HG02973 (cell line): ENCODE measurements around the gene MS4A14.
"Not testable (repeated sequence)": the region's sequence is repeated elsewhere in the genome, so short reads cannot be mapped to it uniquely, and the experiment has no call there.

Source experiments
- ATAC-seq: cut with Tn5 transposase; IDR thresholded peaks from one replicate; pipeline ENCODE4 v1.9.1; 2021; ENCODE audit warnings: moderate library complexity; ENCODE audit not compliant: unreplicated experiment

Gene MS4A14

DNA sequence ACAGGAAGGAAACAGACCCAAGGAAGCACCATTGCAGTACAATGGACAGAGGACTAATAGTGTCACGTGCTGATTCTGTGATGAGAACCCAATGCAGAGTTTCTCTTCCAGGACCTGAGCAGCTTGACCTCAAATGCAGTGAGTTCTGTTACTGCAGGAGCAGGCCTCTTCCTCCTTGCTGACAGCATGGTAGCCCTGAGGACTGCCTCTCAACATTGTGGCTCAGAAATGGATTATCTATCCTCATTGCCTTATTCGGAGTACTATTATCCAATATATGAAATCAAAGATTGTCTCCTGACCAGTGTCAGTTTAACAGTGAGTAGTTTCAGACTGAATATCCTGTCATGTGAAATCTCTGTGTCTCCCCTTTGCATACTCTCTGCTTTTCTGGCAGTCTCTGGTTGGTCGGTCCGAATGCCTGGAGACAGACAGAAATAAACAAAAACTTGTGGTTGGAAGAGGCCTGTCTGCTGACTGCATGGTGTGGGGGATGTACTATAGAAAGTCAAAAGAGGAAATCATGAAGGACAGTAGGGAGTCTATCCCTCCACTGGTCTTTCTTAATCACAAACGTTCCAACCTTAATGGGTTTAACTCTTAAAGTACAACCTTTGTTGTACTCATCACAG, 6.9 kb upstream of the MS4A14 start:
- peak; percentile 98 for ATAC-seq

DNA sequence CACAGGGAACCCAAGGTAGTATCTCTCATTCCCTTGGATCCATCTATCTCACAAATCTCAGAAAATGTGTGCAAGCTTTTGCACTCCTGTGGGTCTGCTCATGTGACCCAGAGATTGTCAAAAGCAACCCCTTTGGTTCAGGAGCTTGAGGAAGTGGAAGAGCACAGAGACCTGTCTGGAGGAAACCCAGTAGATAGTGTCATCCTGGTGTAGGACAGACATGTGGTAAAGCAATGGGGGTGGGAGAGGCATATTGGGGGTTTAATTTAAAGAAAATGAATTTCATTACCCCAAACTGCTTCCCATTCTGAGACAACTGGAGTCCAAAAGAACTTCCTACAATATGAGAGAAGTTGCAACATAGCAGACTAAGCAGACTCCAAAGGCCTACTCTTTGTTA, 5.8 kb upstream of the MS4A14 start:
- no peak for ATAC-seq

DNA sequence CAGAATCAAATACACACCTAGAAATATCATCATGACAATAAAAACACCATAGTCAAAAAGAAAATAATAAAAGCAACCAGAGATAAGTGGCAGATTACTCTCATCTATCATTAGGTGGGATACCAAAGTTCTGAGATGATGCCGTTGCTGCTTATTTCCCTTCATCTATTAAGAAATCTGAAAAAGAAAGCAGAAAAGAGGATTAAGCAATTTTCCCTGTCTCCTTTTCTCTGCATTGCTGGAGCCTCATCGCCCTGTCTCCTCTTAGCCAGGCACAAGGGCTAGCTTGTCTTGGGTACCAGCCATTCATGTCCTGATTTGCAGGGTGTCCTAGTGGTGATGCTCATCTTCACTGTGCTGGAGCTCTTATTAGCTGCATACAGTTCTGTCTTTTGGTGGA, 3.9 kb upstream of the MS4A14 start:
- ATAC-seq = no peak

DNA sequence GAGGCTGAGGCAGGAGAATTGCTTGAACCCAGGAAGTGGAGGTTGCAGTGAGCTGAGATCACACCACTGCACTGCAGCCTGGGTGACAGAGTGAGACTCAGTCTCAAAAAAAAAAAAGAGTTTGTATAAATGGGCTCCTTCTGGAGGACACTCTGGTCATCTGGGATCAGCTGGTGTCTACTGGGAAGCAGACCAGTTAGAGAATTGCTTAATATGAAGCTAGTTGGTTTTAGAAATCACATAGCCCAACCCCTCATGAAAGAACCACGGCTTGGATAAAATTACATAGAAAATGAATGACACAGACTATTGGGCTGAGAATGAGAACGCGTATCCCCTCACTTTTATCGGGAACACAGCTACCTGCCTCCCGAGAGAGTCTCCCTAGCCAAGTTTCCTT, 3.2 kb upstream of the MS4A14 start:
- no peak for ATAC-seq

DNA sequence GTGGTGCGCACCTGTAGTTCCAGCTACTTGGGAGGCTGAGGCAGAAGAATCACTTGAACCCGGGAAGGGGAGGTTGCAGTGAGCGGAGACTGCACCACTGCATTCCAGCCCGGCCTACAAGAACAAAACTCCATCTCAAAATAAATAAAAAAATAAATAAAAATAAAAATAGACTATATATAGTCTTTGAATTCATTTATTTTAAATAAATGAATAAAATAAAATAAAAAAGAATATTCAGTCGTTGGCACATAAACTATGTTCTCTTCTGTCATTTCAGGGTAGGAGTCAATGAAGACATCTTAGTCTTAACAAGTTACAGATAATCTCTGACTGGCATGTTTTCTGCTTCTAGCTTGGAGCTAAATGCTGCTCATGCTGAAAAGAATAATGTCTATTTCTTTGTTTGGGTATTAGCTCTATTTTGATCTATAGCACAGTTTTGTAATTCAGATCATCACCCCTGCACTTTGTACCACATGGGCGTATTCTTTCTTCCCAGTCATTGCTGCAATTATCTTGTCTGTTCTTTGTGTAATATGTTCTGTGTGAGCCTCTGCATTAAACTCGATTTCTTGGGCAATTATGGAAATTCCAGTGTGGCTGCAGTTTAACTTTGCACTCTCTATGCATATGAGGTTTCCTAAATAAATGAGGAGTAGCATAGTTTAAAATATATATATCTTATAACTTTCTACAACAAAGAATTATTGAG, 1.4 kb upstream of the MS4A14 start:
- no peak for ATAC-seq

DNA sequence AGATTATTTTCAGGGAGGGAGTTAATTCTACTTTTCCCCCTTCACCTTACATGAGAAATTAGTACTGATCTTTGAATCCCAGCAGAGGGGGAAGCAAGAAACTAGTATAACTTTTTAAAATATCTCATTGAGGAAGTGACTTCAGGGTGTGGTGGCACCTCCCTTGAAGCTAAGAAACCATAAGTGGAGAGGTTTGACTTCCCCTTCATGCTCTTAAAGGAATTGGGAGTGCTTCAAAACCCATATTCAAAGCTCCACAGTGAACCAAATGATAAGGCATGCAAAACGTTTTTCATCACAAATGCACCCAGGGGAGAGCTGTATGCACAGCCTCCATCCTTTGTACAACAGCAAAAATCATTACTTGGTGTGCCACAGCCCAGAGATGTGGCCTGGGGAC, 540 bp downstream of the MS4A14 start:
- no peak for ATAC-seq

DNA sequence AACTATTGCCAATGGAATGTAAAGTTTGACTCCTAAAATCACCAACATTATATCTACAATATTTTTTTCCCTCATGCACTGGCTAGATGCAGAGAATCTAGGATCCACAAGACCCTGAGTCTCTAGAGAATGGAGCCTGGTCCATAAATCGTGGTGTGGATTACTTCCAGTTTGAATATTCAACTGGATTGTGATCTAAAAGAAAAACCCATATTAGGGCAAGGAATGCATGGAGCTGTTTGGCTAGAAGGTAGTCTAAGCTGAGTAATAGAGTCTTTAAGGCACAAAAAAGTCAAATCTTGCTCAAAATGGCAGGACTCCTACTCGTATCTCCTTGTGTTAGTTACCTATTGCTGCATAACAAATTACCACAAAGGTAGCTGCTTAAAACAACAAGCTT, 23.8 kb downstream of the MS4A14 start:
- ATAC-seq = no peak

DNA sequence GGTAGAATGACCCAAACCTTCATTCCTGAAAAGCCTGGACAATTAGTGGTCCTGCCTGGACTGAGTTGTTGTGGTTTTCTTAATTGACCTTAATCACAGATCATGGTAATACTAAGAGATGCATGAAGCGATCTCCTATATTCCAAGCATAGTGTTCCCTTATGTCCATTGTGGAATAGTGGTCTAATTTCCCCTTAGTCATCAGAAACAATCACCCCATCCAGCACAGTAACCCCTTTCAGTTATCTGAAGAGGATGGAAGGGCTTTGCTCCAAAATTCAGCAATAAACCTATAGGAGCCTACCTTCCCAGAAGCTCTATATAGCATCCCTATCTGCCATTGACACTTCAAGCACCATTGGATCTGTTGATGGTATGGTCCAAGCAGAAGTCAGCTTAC, 26.4 kb downstream of the MS4A14 start:
- no peak for ATAC-seq

DNA sequence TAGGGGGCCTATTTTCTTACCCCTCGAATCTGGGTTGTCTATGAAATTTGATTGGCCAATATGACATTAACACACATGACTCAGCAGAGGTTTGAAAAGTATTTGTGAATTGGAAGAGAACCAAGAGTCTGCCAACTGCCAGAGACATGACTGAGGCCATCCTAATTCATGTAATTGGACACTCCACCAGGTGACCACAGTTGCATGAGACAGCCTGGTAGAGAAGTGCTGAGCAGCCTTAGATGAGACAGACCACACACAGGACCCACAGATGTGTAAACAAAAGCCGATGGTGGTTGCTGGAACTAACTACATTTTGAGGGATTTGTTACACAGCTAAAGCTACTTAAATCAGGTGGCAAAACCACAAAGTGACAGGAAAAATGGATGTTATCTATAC, 32.3 kb downstream of the MS4A14 start:
- no peak for ATAC-seq

DNA sequence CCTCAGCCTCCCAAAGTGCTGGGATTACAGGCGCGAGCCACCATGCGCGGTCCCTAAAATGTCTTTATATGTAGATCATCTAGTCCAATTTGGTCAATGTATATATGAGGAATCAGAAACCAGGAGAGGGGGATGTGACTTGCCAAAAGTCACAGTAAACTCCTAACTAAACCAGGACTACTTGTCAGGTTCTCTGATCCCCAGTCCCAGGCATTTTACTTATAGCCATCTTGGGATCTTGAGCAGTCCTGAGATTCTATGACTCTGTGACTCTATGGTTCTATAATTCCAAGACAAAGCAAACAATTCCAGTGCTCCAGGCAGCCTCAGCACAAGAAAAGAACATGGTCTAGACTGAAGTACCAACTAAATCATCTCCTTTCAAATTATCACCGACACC, 33.0 kb downstream of the MS4A14 start, which contains the start of gene MS4A5:
TSS of gene MS4A5 (plus strand) at position 301 of the 400 bp plus-strand sequence. CDS start 103 bp downstream, outside the sequence.
- ATAC-seq = no peak

DNA sequence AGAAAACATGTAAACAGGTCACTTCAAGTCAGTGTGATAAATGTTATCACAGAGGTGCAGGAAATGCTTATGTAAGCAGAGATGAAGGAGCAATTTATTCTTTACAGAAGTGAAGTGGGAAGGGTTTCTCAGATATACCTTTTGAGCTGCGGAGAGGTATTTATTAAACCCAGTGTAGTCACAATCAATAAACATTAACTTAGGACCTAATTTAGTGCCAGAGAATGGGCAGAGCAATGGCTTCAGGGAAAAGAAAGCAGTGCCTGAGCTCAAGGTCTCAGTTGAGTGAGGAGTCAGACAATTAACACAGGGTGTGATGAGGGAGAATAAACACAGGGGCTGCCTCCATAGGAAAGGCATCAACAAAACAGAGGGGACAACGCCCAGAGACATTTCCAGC, 35.0 kb downstream of the MS4A14 start:
- ATAC-seq = no peak

DNA sequence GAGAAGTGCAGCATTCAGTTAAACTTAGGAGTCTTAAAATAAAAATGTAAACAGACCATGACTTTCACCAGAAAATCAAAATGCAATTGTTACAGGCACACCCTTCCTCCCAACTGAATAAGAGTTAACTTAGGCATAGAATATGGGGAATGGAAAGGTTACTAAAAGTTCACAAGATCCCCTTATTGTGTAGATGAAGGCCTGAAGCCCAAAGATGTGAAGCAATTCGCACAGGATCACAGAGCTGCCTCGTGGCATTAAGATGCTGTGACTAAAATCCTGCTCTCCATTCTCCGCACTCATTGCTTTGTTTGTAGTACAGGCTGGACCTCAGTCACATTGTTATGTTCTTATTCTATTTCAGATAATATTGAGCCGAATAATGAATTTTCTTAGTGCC, 37.1 kb downstream of the MS4A14 start:
- no peak for ATAC-seq

DNA sequence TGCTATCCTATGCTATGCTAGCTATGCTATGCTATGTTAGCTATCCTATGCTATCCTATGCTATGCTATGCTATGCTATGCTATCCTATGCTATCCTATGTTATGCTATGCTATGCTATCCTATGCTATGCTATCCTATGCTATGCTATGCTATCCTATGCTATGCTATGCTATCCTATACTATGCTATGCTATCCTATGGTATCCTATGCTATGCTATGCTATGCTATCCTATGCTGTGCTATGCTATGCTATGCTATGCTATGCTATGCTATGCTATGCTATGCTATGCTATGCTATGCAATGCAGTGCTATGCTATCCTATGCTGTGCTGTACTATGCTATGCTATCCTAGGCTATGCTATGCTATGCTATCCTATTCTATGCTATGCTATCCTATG, 50.8 kb downstream of the MS4A14 start:
- ATAC-seq = no peak

DNA sequence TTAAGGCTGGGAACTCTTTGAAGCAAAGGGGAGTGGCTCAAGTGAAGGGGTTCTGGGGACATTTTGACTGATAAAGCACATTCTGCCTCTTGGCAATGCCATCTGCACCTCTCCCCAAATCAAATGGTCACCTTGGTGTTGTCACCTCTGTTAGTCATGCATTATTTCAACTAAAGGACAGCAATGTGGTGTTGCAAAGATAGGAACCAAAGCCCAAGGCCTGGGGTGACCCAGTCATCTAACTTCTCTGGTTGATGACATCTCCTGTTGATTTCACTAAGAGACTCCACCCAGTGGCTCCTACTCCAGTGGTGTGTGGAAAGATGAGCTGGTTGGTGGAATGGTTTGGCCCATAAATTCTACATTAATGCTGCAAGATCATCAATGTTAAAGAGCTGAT, 51.6 kb downstream of the MS4A14 start:
- no peak for ATAC-seq

DNA sequence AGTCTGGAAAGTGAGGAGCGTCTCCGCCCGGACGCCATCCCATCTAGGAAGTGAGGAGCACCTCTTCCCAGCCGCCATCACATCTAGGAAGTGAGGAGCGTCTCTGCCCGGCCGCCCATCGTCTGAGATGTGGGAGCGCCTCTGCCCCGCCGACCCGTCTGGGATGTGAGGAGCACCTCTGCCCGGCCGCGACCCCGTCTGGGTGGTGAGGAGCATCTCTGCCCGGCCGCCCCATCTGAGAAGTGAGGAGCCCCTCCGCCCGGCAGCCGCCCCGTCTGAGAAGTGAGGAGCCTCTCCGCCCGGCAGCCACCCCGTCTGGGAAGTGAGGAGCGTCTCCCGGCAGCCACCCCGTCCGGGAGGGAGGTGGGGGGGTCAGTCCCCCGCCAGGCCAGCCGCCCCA, 54.9 kb downstream of the MS4A14 start:
- ATAC-seq = not testable (repeated sequence)

DNA sequence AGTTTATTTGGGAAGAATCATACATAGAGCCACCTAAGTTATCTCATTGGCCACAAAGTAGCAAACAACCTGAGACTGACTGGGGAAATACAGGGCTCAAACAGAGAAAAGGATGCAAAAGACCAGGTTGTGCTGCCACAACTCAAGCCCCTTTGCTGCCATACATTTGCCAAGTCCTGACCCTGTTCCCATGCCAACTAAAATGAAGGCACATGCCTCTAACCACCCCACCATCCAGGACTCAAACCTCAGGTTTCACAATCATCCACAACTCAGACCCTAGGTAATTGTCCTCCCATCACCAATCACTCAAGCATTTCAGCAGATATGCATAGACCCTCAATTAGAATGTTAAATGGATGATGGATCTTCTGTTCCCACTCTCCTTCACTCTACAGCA, 58.0 kb downstream of the MS4A14 start:
- no peak for ATAC-seq

DNA sequence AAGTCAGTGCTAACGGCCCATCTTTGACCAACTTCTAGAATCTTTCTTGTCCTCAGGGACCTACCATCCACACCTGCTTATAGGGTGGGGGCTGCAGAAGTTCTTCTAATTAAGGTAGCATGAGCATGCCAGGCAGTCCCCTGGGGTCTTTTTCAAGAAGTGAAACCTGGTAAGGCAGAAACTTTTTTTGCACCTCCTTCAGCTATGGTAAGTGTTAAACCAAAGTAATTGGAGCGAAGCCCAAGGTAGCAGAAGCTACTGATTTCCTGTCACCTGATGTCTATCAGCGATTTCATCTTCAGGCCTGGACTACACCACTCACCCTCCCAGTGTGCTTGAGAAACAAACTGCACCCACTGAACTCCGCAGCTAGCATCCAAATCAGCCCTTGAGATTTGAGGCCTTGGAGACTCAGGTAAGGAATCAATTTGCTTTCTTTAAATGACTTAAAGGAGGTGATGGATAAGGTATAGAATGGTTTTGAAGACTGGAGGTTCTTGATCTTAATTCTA, 59.3 kb downstream of the MS4A14 start, which contains the start of gene MS4A1:
TSS of gene MS4A1 (plus strand) at position 317 of the 512 bp plus-strand sequence. CDS start 6,528 bp downstream, outside the sequence.
- ATAC-seq = peak; percentile 81

DNA sequence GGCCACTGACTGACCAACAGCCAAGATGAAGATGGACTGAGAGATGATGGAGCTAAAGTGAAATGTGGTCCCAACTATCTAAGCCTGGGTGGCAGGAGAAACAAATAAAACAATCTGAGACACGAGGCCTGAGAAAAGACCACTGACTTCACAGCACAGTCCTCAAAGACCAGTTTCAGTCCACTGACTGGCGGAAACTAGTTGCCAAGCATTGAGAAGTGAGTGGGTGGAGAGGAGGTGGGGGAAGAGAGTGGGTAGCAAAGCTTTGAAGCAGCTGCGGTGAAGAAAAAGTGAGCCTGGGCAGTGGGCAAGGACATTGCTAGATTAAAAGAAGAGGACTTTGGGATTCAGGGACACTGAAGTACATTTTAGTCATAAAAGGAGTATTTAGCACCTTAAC, 61.3 kb downstream of the MS4A14 start:
- ATAC-seq = peak; percentile 37

DNA sequence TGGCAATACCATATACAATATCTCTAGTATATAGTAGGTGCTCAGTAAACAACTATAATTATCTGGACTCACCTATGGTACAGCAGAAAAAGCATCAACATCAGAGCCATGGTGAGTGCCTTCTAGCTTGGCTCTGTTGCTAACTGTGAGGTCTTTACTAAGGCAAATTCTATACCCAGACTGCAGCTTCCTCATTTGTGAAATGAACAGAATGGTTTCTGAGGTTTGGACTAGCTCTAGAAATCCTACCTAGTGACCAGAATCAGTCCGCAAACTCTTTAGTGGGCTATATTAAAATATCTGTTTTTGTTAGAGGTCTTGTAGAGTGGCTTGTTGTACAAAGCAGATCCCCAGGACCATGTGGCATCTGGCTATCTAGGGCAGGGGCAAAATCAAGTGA, 63.1 kb downstream of the MS4A14 start:
- ATAC-seq = no peak
